GM23338 (cell line): Measurements from ENCODE around the gene IL17RB. TPM values are rescaled to one million over a fixed set of nuclear protein-coding genes. Genes with fewer than 3 reads are reported as not detected.

Experiments used
- ATAC-seq: fragments of 200-7000 bp; cut with Tn5 transposase; 3 replicates; pipeline ENCODE4 v1.9.1; 2020
- DNase-seq: peaks from one replicate; pipeline ENCODE4 v3.0.0-alpha.2; 2015; ENCODE audit warnings: low spot score
- H2AFZ ChIP-seq: fragments of 200-600 bp; sonication (generic); 2 replicates; pipeline ENCODE4 v1.8.0; 2016; ENCODE audit warnings: antibody characterized with exemption, mild to moderate bottlenecking, moderate library complexity
- H3F3A ChIP-seq: fragments of 200-600 bp; sonication (generic); replicated peaks from 2 replicates; pipeline ENCODE4 v1.8.0; 2017; ENCODE audit warnings: antibody characterized with exemption, mixed run types, low read depth
- H3K27ac ChIP-seq: fragments of 200-600 bp; sonication (generic); 2 replicates; pipeline ENCODE4 v1.6.1; 2016; ENCODE audit warnings: low read depth
- H3K27me3 ChIP-seq: fragments of 200-600 bp; sonication (generic); 2 replicates; pipeline ENCODE4 v1.8.0; 2016; ENCODE audit warnings: mild to moderate bottlenecking, mixed run types, moderate library complexity; ENCODE audit not compliant: insufficient read depth
- H3K36me3 ChIP-seq: fragments of 200-600 bp; sonication (generic); 2 replicates; pipeline ENCODE4 v1.8.0; 2016; ENCODE audit warnings: mild to moderate bottlenecking; ENCODE audit not compliant: insufficient read depth
- H3K4me1 ChIP-seq: fragments of 200-600 bp; sonication (generic); 2 replicates; pipeline ENCODE4 v1.8.0; 2016; ENCODE audit warnings: mild to moderate bottlenecking, moderate library complexity; ENCODE audit not compliant: insufficient read depth
- H3K4me2 ChIP-seq: fragments of 200-600 bp; sonication (generic); 2 replicates; pipeline ENCODE4 v1.7.1; 2017; ENCODE audit warnings: mixed run types
- H3K4me3 ChIP-seq: fragments of 200-600 bp; sonication (generic); 2 replicates; pipeline ENCODE4 v1.6.1; 2016; ENCODE audit warnings: mixed run types
- H3K79me2 ChIP-seq: fragments of 200-600 bp; sonication (generic); replicated peaks from 2 replicates; pipeline ENCODE4 v1.8.0; 2017; ENCODE audit warnings: mild to moderate bottlenecking; ENCODE audit not compliant: insufficient read depth
- H3K9me2 ChIP-seq: fragments of 200-600 bp; sonication (generic); 2 replicates; pipeline ENCODE4 v1.8.0; 2017; ENCODE audit not compliant: insufficient read depth
- H4K20me1 ChIP-seq: fragments of 200-600 bp; sonication (generic); replicated peaks from 2 replicates; pipeline ENCODE4 v1.8.0; 2017; ENCODE audit warnings: mild to moderate bottlenecking; ENCODE audit not compliant: insufficient read depth
- H3K27ac Mint-ChIP-seq: 2 replicates; pipeline ENCODE4 v1.8.0; 2020; ENCODE audit warnings: inconsistent platforms, mild to moderate bottlenecking, moderate library complexity, mixed read lengths
- H3K27me3 Mint-ChIP-seq: 3 replicates; pipeline ENCODE4 v1.8.0; 2022; ENCODE audit warnings: low read depth, mild to moderate bottlenecking, moderate library complexity, mixed read lengths, inconsistent platforms; ENCODE audit not compliant: insufficient read depth, poor library complexity
- H3K36me3 Mint-ChIP-seq: 3 replicates; pipeline ENCODE4 v1.8.0; 2021; ENCODE audit warnings: low read depth, mild to moderate bottlenecking, inconsistent platforms, moderate library complexity, mixed read lengths
- H3K4me1 Mint-ChIP-seq: 3 replicates; pipeline ENCODE4 v1.8.0; 2020; ENCODE audit warnings: mild to moderate bottlenecking, inconsistent platforms, mixed read lengths
- H3K4me3 Mint-ChIP-seq: 3 replicates; pipeline ENCODE4 v1.8.0; 2021; ENCODE audit warnings: moderate library complexity, mild to moderate bottlenecking, inconsistent platforms, mixed read lengths
- H3K9me3 Mint-ChIP-seq: 3 replicates; pipeline ENCODE4 v1.8.0; 2020; ENCODE audit warnings: moderate library complexity, mild to moderate bottlenecking, inconsistent platforms, mixed read lengths
- CREB1 ChIP-seq: fragments of 250-450 bp; sonication (Bioruptor Pico); IDR thresholded peaks from 2 replicates; pipeline ENCODE4 v1.5.0; 2020; ENCODE audit warnings: low read depth, mild to moderate bottlenecking, moderate library complexity
- CTCF ChIP-seq, 2 experiments: fragments of 200-600 bp in 1 of 2; sonication (generic) in 1 of 2; conservative IDR thresholded peaks; 2 replicates each; pipeline versions ENCODE4 v1.5.1 to v1.6.1; 2016 to 2017; ENCODE audit warnings: antibody characterized with exemption in 2 of 2, low read depth in 2 of 2, mild to moderate bottlenecking in 2 of 2, moderate library complexity in 1 of 2
- ETS1 ChIP-seq: IDR thresholded peaks from 2 replicates; pipeline ENCODE4 v1.6.1; 2016; ENCODE audit warnings: antibody characterized with exemption
- EZH2 ChIP-seq: fragments of 200-600 bp; sonication (generic); IDR thresholded peaks from one replicate; pipeline ENCODE4 v1.8.0; 2017; ENCODE audit warnings: antibody characterized with exemption, mild to moderate bottlenecking, low read depth; ENCODE audit not compliant: unreplicated experiment
- EZH2phosphoT487 ChIP-seq: fragments of 200-600 bp; sonication (generic); IDR thresholded peaks from one replicate; pipeline ENCODE4 v1.8.1; 2018; ENCODE audit warnings: antibody characterized with exemption; ENCODE audit not compliant: unreplicated experiment
- NANOG ChIP-seq: IDR thresholded peaks from 2 replicates; pipeline ENCODE4 v1.6.1; 2016; ENCODE audit warnings: antibody characterized with exemption, borderline replicate concordance
- POLR2AphosphoS5 ChIP-seq: IDR thresholded peaks from 2 replicates; pipeline ENCODE4 v1.6.1; 2016; ENCODE audit warnings: antibody characterized with exemption, low read depth
- REST ChIP-seq: IDR thresholded peaks from one replicate; pipeline ENCODE4 v1.6.1; 2018; ENCODE audit warnings: antibody characterized with exemption; ENCODE audit not compliant: unreplicated experiment
- STAT1 ChIP-seq: IDR thresholded peaks from one replicate; pipeline ENCODE4 v1.6.1; 2016; ENCODE audit warnings: antibody characterized with exemption; ENCODE audit not compliant: unreplicated experiment
- ZNF114 ChIP-seq: fragments of 250-450 bp; sonication (Bioruptor Pico); IDR thresholded peaks from 2 replicates; pipeline ENCODE4 v1.5.0; 2020; ENCODE audit warnings: mild to moderate bottlenecking, moderate library complexity
- ZNF462 ChIP-seq: fragments of 250-450 bp; sonication (Bioruptor Pico); IDR thresholded peaks from 2 replicates; pipeline ENCODE4 v1.5.0; 2020; ENCODE audit warnings: mild to moderate bottlenecking, moderate library complexity
- polyA plus RNA-seq: library from polyadenylated mRNA; unstranded; fragments of >200 nt; fragmentation: Nextera tagmentation; extraction: Ambion mirVana; gene quantifications from 2 replicates; pipeline ENCODE4 v1.2.1, GENCODE V29; 2016
- total RNA-seq: library from RNA; depleted of rRNA; stranded (reverse); fragments of >200 nt; shearing (Covaris generic); gene quantifications from 2 replicates; pipeline ENCODE4 v1.2.3, GENCODE V29; 2014

Gene IL17RB
- total and polyA plus RNA-seq, 2 experiments from 2014 or later = 5.7 to 6.9 TPM

GRCh38 chr3:53902711-53903110 is 56.3 kb downstream of the IL17RB start (continued):
- TF ChIP-seq ZNF462 (CRISPR knock-in tag) = no peak
- TF ChIP-seq NANOG = no peak
- no peak for TF ChIP-seq CREB1 (CRISPR knock-in tag)
- TF ChIP-seq EZH2 = no peak

- Histone ChIP-seq H3K9me2 (no peaks in the 10 kb centered on the region), H3K36me3 (no peaks in the 10 kb centered on the region), H3K4me2 (no peak overlapping the region), H3K4me3 (no peak overlapping the region), H3K27me3 (no peaks in the 10 kb centered on the region), H3F3A (no peaks in the 10 kb centered on the region), H3K4me1 (no peaks in the 10 kb centered on the region), H2AFZ (no peak overlapping the region), H3K79me2 (no peaks in the 10 kb centered on the region), H4K20me1 (no peaks in the 10 kb centered on the region), H3K27ac (no peak overlapping the region)
- Mint-ChIP-seq H3K4me1 (no peaks in the 10 kb centered on the region; the same call in 2 of the 3 replicates), H3K27me3 (peaks cover 3% of the 10 kb centered on the region), H3K36me3 (no peaks in the 10 kb centered on the region), H3K9me3 (no peaks in the 10 kb centered on the region; the same call in 2 of the 3 replicates), H3K27ac (no peak overlapping the region), H3K4me3 (no peak overlapping the region)
- DNase-seq (no peak), ATAC-seq (no peak)
- TF ChIP-seq ZNF114 (CRISPR knock-in tag) (no peak), REST (no peak), ETS1 (no peak), NANOG (no peak), EZH2phosphoT487 (no peak), STAT1 (no peak), POLR2AphosphoS5 (no peak), CTCF (conservative IDR thresholded peaks at IDR 0.05; ENCODE audit: low read depth in 2 of 2) (no peak)
Observed at GRCh38 chr3:53913401-53913800, 67.0 kb downstream of the IL17RB start.
